ENCODE results near the gene LRRC39. TPM values are rescaled to one million over a fixed set of nuclear protein-coding genes. Genes with fewer than 3 reads are reported as not detected.

LRRC39 gene
- total RNA-seq, 1 donor from 2014 or later = 166 TPM

DNA sequence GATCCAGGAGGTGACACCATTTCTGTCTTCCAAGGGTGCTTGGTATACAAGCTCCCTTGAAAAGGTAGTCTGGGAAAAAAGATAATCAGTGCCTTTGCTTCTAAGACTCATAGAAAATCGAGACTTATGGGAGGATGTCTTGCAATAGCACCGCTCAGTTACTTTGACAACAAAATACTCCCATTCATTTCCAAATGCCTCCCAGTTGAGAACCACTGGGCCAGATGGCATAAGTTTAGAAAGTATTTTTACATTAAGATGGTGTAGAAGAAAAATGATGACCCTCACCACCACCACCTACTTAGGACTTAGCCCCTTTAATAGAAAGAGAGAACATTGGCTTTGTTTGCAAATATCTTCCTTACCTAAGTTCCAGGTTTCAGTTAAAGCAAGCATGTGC is 40.5 kb downstream of the LRRC39 start:
- no peaks in the 10 kb centered on the region for H3K27me3 ChIP-seq (ENCODE audit: low read depth)
- no peaks in the 10 kb centered on the region for H3K9me3 ChIP-seq (replicated peaks)
- peaks cover 59% of the 10 kb centered on the region for H3K36me3 ChIP-seq
- H3K27ac ChIP-seq (replicated peaks) = no peak overlapping the region
- H3K4me1 ChIP-seq = peaks cover 37% of the 10 kb centered on the region
- DNase-seq = no peak
- intact Hi-C loops (cut with micrococcal nuclease) = loop anchor here (10.0 kb wide), 1 partner anchor 137 kb away; no protein-coding TSS in a partner anchor
- TF ChIP-seq, protein P1, sequence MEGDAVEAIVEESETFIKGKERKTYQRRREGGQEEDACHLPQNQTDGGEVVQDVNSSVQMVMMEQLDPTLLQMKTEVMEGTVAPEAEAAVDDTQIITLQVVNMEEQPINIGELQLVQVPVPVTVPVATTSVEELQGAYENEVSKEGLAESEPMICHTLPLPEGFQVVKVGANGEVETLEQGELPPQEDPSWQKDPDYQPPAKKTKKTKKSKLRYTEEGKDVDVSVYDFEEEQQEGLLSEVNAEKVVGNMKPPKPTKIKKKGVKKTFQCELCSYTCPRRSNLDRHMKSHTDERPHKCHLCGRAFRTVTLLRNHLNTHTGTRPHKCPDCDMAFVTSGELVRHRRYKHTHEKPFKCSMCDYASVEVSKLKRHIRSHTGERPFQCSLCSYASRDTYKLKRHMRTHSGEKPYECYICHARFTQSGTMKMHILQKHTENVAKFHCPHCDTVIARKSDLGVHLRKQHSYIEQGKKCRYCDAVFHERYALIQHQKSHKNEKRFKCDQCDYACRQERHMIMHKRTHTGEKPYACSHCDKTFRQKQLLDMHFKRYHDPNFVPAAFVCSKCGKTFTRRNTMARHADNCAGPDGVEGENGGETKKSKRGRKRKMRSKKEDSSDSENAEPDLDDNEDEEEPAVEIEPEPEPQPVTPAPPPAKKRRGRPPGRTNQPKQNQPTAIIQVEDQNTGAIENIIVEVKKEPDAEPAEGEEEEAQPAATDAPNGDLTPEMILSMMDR (IDR thresholded peaks at IDR 0.05; ENCODE audit: borderline replicate concordance) = no peak
- no peak overlapping the region for H3K4me3 ChIP-seq

DNA sequence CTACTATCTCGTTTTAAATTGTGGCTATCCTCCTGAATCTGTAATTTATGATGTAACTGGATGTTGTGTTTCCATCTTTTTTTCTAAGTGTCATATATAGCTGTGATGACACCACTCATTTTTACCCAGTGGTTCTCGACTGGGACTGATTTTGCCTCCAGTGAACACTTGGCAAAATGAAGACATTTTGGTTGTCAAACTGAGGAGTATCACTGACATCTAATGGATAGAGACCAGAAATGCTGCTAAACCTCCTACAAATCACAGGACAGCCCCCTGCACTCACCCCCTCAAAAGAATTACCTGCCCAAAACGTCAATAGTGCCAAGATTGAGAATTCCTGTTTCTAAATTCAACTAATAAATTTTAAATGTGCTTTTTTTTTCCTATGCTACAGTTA is 43.2 kb downstream of the LRRC39 start:
- Histone ChIP-seq H3K9me3 (replicated peaks) (no peaks in the 10 kb centered on the region), H3K4me3 (no peak overlapping the region), H3K36me3 (peaks cover 31% of the 10 kb centered on the region), H3K27me3 (ENCODE audit: low read depth) (no peaks in the 10 kb centered on the region), H3K4me1 (peaks cover 36% of the 10 kb centered on the region), H3K27ac (replicated peaks) (no peak overlapping the region)
- intact Hi-C loops (cut with micrococcal nuclease) = loop anchor here (10.0 kb wide), 1 partner anchor 140 kb away; no protein-coding TSS in a partner anchor
- DNase-seq = no peak
- TF ChIP-seq, protein P1 (IDR thresholded peaks at IDR 0.05; ENCODE audit: borderline replicate concordance) = no peak

DNA sequence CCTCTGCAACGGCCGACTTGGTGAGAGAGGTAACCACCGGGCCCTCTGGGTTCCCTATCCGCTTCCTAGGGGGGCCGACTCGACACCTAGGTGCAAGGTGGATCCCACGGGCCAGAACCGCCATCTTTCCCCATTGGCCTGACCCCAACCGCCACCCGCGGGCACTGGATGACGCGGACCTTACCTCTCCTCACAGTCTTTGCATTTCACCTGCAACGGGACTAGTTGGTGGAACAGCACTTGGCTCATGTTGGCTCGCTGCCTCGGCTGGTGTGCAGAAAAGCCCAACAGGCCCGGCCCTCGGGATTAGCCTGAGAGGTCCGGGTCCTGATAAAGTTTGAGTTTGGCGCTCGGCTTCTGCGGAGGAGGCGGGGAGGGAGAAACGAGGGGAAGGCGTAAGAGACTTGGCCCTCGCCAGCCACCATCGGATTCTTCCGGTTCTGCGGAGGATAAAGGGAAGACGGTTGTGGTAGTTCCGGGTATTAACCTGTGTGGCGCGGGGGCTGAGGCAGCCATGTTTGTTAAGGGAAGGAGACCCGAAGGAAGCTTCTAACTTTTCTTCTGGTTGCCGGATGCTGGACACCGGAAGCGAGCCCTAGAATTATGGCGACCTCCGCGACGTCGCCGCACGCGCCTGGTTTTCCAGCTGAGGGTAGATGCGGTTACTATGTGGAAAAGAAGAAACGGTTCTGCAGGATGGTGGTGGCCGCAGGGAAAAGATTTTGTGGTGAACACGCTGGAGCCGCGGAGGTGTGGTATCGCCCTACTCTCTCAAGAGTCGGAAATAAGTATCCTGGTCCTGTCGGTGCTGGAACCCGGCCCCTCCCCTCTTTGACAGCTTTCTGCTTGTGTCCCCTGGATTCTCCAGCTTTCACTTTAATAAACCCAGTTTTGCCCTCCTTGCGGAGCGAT is 45.2 kb downstream of the LRRC39 start, which contains the start of the genes SASS6 and TRMT13:
SASS6 (minus strand) TSS at position 365 of the 912 bp plus-strand sequence; CDS start at position 249, 116 bp downstream.
TRMT13 (plus strand) TSS at position 598 of the 912 bp plus-strand sequence; CDS start at position 604, 6 bp downstream.
- intact Hi-C loops (cut with micrococcal nuclease) = loop anchor here (10.0 kb wide), 1 partner anchor 142 kb away; no protein-coding TSS in a partner anchor
- TF ChIP-seq, protein P1 (IDR thresholded peaks at IDR 0.05; ENCODE audit: borderline replicate concordance) = no peak

DNA sequence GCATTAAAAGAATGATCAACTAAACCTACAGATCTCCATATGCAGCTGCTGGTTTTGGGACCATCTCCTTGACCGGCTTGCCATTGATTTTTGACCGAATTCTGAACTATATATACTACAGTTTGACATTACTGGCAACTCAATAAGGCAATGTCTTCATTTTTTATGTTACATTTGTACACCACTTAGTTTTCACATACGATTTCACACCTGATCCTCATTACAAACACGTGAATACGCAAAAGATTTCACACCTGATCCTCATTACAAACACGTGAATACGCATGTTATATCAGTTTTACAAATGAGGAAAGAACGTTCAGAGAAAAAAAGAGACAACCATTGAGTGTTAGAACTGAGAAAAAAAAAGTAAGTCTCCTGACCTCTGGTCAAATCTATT is 46.4 kb downstream of the LRRC39 start:
- Histone ChIP-seq H3K27me3 (ENCODE audit: low read depth) (no peaks in the 10 kb centered on the region), H3K4me3 (peak overlapping the region; percentile 86), H3K4me1 (peaks cover 36% of the 10 kb centered on the region), H3K27ac (replicated peaks) (no peak overlapping the region), H3K36me3 (peaks cover under 1% of the 10 kb centered on the region), H3K9me3 (replicated peaks) (no peaks in the 10 kb centered on the region)
- intact Hi-C loops (cut with micrococcal nuclease) = loop anchor here (10.0 kb wide), 1 partner anchor 143 kb away; no protein-coding TSS in a partner anchor
- no peak for DNase-seq
- TF ChIP-seq, protein P1 (IDR thresholded peaks at IDR 0.05; ENCODE audit: borderline replicate concordance) = no peak

More for the DNA sequence above, 45.2 kb downstream of the LRRC39 start, which contains the start of the genes SASS6 and TRMT13:
- Histone ChIP-seq H3K27me3 (ENCODE audit: low read depth) (no peaks in the 10 kb centered on the region), H3K36me3 (peaks cover 13% of the 10 kb centered on the region), H3K4me3 (peak within 1 kb of the TSS; percentile 86), H3K27ac (replicated peaks) (peak within 1 kb of the TSS; percentile 79), H3K9me3 (replicated peaks) (no peaks in the 10 kb centered on the region), H3K4me1 (peaks cover 36% of the 10 kb centered on the region)
- DNase-seq = peak; percentile 96

DNA sequence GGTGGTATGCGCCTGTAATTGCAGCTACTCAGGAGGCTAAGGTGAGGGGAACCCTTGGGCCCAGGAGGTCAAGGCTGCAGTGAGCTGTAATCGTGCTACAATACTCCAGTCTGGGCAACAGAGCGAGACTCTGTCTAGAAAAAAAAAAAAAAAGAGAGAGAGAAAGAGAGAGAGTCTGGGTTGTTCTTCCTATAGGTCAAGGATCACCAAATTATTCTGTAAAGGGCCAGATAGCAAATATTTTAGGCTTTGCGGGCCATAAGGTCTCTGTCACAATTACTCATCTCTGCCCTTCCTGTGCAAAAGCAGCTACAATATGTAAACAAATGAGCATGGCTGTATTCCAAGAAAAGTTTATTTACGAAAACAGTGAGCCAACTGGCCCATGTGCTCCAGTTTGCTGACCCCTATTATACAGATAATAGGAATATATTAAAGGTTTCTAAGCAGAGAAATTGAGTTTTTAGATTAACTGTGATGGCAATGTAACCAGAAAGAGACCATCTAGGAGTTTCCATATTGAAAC is 47.4 kb downstream of the LRRC39 start:
- TF ChIP-seq, protein P1 (IDR thresholded peaks at IDR 0.05; ENCODE audit: borderline replicate concordance) = no peak
- H3K36me3 ChIP-seq = no peaks in the 10 kb centered on the region
- H3K4me3 ChIP-seq = no peak overlapping the region
- H3K27me3 ChIP-seq (ENCODE audit: low read depth) = no peaks in the 10 kb centered on the region
- intact Hi-C loops (cut with micrococcal nuclease) = loop anchor here (10.0 kb wide), 1 partner anchor 144 kb away; no protein-coding TSS in a partner anchor
- H3K27ac ChIP-seq (replicated peaks) = no peak overlapping the region
- peaks cover 33% of the 10 kb centered on the region for H3K4me1 ChIP-seq
- DNase-seq = no peak
- H3K9me3 ChIP-seq (replicated peaks) = no peaks in the 10 kb centered on the region

Measured in left ventricle myocardium inferior (tissue), 1 donor.